ENCODE data around the gene SH3TC1. TPM values are rescaled to one million over a fixed set of nuclear protein-coding genes. Genes with fewer than 3 reads are reported as not detected.

The SH3TC1 gene
- total RNA-seq, 1 donor from 2014 or later, result 1.2 TPM

GRCh38 chr4:8228319-8229250 is 29.5 kb downstream of the SH3TC1 start:
- H3K4me3 Mint-ChIP-seq (ENCODE audit: unreplicated experiment), result no peak overlapping the region
- no peaks in the 10 kb centered on the region for H3K36me3 Mint-ChIP-seq (ENCODE audit: low read depth)
- no peaks in the 10 kb centered on the region for H3K27me3 Mint-ChIP-seq (ENCODE audit: low read depth)
- peak overlapping the region; percentile 5 for H3K27ac Mint-ChIP-seq (ENCODE audit: unreplicated experiment)
- TF ChIP-seq CTCF (IDR thresholded peaks at IDR 0.05), result no peak
- H3K9me3 Mint-ChIP-seq (ENCODE audit: low read depth), result no peaks in the 10 kb centered on the region
- no peak for DNase-seq (ENCODE audit: low spot score)
- peaks cover 24% of the 10 kb centered on the region for H3K4me1 Mint-ChIP-seq (ENCODE audit: low read depth)

GRCh38 chr4:8229331-8229975 is 30.4 kb downstream of the SH3TC1 start:
- Mint-ChIP-seq H3K9me3 (ENCODE audit: low read depth) (no peaks in the 10 kb centered on the region), H3K36me3 (ENCODE audit: low read depth) (no peaks in the 10 kb centered on the region), H3K4me3 (ENCODE audit: unreplicated experiment) (no peak overlapping the region), H3K27me3 (ENCODE audit: low read depth) (no peaks in the 10 kb centered on the region), H3K4me1 (ENCODE audit: low read depth) (peaks cover 24% of the 10 kb centered on the region), H3K27ac (ENCODE audit: unreplicated experiment) (no peak overlapping the region)
- no peak for DNase-seq (ENCODE audit: low spot score)
- no peak for TF ChIP-seq CTCF (IDR thresholded peaks at IDR 0.05)

- Mint-ChIP-seq H3K4me1 (ENCODE audit: low read depth) (peaks cover 24% of the 10 kb centered on the region), H3K27me3 (ENCODE audit: low read depth) (no peaks in the 10 kb centered on the region), H3K4me3 (ENCODE audit: unreplicated experiment) (no peak overlapping the region), H3K36me3 (ENCODE audit: low read depth) (no peaks in the 10 kb centered on the region), H3K27ac (ENCODE audit: unreplicated experiment) (no peak overlapping the region), H3K9me3 (ENCODE audit: low read depth) (no peaks in the 10 kb centered on the region)
- no peak for DNase-seq (ENCODE audit: low spot score)
- TF ChIP-seq CTCF (IDR thresholded peaks at IDR 0.05), result no peak
Observed at GRCh38 chr4:8230033-8230432, 30.9 kb downstream of the SH3TC1 start.

GRCh38 chr4:8230891-8231290 is 31.8 kb downstream of the SH3TC1 start:
- no peak for TF ChIP-seq CTCF (IDR thresholded peaks at IDR 0.05)
- H3K4me1 Mint-ChIP-seq (ENCODE audit: low read depth), result peaks cover 20% of the 10 kb centered on the region
- no peaks in the 10 kb centered on the region for H3K9me3 Mint-ChIP-seq (ENCODE audit: low read depth)
- no peak overlapping the region for H3K27ac Mint-ChIP-seq (ENCODE audit: unreplicated experiment)
- H3K4me3 Mint-ChIP-seq (ENCODE audit: unreplicated experiment), result no peak overlapping the region
- DNase-seq (ENCODE audit: low spot score), result no peak
- H3K36me3 Mint-ChIP-seq (ENCODE audit: low read depth), result no peaks in the 10 kb centered on the region
- H3K27me3 Mint-ChIP-seq (ENCODE audit: low read depth), result no peaks in the 10 kb centered on the region

- H3K27ac Mint-ChIP-seq (ENCODE audit: unreplicated experiment), result no peak overlapping the region
- no peaks in the 10 kb centered on the region for H3K27me3 Mint-ChIP-seq (ENCODE audit: low read depth)
- DNase-seq (ENCODE audit: low spot score), result no peak
- TF ChIP-seq CTCF (IDR thresholded peaks at IDR 0.05), result no peak
- no peaks in the 10 kb centered on the region for H3K36me3 Mint-ChIP-seq (ENCODE audit: low read depth)
- no peak overlapping the region for H3K4me3 Mint-ChIP-seq (ENCODE audit: unreplicated experiment)
- H3K4me1 Mint-ChIP-seq (ENCODE audit: low read depth), result peaks cover 13% of the 10 kb centered on the region
- no peaks in the 10 kb centered on the region for H3K9me3 Mint-ChIP-seq (ENCODE audit: low read depth)
Observed at GRCh38 chr4:8231551-8232049, 32.5 kb downstream of the SH3TC1 start.

Measured in chondrocyte (in vitro differentiated cells).